Loucy (cell line): ENCODE data around the gene KCNQ4.

Experiments
- CTCF ChIP-seq: fragments of 200-600 bp; sonication (generic); conservative IDR thresholded peaks from 2 replicates; pipeline ENCODE4 v1.5.1; 2014; ENCODE audit warnings: mild to moderate bottlenecking, antibody characterized with exemption, low read length
- EZH2phosphoT487 ChIP-seq: fragments of 200-600 bp; IDR thresholded peaks from 2 replicates; pipeline ENCODE4 v1.6.1; 2018; ENCODE audit warnings: antibody characterized with exemption, mild to moderate bottlenecking, moderate library complexity, borderline replicate concordance

GRCh38 chr1:40760984-40761383 is 22.6 kb upstream of the KCNQ4 start:
- no peak for TF ChIP-seq CTCF
- TF ChIP-seq EZH2phosphoT487 = no peak
